Body of pancreas (tissue), 4 donors: ENCODE measurements around the gene CSRNP2. TPM values are rescaled to one million over a fixed set of nuclear protein-coding genes. Genes with fewer than 3 reads are reported as not detected.

ENCODE experiments used
- ATAC-seq: fragments of 150-250 bp; one replicate; pipeline ENCODE4 v1.9.1; 2016
- DNase-seq, 4 donors: peaks; one replicate each; pipeline ENCODE4 v3.0.0-alpha.2; 2019
- H3K27ac ChIP-seq, 4 donors: fragments of 200-600 bp; sonication (generic); 1 replicate in 3 of 4; 2 replicates in 1 of 4; pipeline versions ENCODE4 v1.5.1 to v1.6.1; 2016 to 2019; ENCODE audit warnings: mild to moderate bottlenecking in 1 of 4, mixed read lengths in 1 of 4, moderate library complexity in 1 of 4
- H3K27me3 ChIP-seq, 2 donors: fragments of 200-600 bp; sonication (generic); one replicate each; pipeline ENCODE4 v1.6.0; 2016; ENCODE audit warnings: mild to moderate bottlenecking in 1 of 2
- H3K36me3 ChIP-seq, 2 donors: fragments of 200-600 bp; sonication (generic); replicated peaks in 1 of 2; 2 replicates each; pipeline ENCODE4 v1.5.1; 2016; ENCODE audit warnings: low read depth in 2 of 2; ENCODE audit not compliant: insufficient read depth in 1 of 2
- H3K4me1 ChIP-seq: fragments of 200-600 bp; sonication (generic); one replicate; pipeline ENCODE4 v1.6.0; 2016
- H3K4me3 ChIP-seq, 2 donors: fragments of 200-600 bp; sonication (generic); 1 replicate in 1 of 2; 2 replicates in 1 of 2; pipeline ENCODE4 v1.5.1; 2016 to 2019
- H3K9me3 ChIP-seq, 3 donors: fragments of 200-600 bp; sonication (generic); 1 replicate in 2 of 3; 2 replicates in 1 of 3; pipeline ENCODE4 v1.5.1; 2016
- POLR2A ChIP-seq, 3 donors: fragments of 450-650 bp; IDR thresholded peaks; one replicate each; pipeline ENCODE4 v1.6.1; 2016; ENCODE audit warnings: antibody characterized with exemption in 3 of 3, mild to moderate bottlenecking in 2 of 3
- WGBS, 2 donors: methylation state at CpG; one replicate each; pipeline ENCODE4 v1.1.5; 2017; 5-methylcytosine and 5-hydroxymethylcytosine counted together
- intact Hi-C: fragments of 100-400 bp; cut with DNase I; formaldehyde crosslinking; loops from one replicate; pipeline ENCODE4 v1.15.1; 2023
- total RNA-seq, 2 donors: library from RNA; depleted of rRNA; stranded (reverse); fragments of >200 nt; gene quantifications; one replicate each; pipeline ENCODE4 v1.1.0, GENCODE V29; 2016
- TF ChIP-seq, protein P1 (sequence below), 7 experiments: fragments of 450-650 bp in 4 of 7; fragments of 200-600 bp in 3 of 7; sonication (generic) in 3 of 7; IDR thresholded peaks; one replicate each; pipeline ENCODE4 v1.5.1; 2016 to 2019; ENCODE audit warnings: antibody characterized with exemption in 7 of 7

Gene CSRNP2
- total RNA-seq, 2 donors from 2014 or later = 20.8 to 25.4 TPM

DNA sequence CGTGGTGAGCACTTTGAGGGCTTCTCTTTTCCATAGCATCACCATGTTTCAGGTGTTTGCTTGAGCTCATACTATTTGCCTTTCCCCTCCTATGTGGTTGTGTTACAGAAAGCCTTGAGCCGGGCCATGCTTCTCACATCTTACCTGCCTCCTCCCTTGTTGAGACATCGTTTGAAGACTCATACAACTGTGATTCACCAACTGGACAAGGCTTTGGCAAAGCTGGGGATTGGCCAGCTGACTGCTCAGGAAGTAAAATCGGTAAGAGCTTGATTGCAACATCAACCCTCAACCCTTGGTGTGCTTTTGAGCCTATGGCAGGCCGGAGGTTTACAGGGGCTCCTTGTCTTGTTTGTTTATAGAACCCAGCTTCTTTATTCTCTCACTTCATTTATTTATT is 27.2 kb downstream of the CSRNP2 start:
- no peak for TF ChIP-seq POLR2A (IDR thresholded peaks at IDR 0.05)
- TF ChIP-seq, protein P1, sequence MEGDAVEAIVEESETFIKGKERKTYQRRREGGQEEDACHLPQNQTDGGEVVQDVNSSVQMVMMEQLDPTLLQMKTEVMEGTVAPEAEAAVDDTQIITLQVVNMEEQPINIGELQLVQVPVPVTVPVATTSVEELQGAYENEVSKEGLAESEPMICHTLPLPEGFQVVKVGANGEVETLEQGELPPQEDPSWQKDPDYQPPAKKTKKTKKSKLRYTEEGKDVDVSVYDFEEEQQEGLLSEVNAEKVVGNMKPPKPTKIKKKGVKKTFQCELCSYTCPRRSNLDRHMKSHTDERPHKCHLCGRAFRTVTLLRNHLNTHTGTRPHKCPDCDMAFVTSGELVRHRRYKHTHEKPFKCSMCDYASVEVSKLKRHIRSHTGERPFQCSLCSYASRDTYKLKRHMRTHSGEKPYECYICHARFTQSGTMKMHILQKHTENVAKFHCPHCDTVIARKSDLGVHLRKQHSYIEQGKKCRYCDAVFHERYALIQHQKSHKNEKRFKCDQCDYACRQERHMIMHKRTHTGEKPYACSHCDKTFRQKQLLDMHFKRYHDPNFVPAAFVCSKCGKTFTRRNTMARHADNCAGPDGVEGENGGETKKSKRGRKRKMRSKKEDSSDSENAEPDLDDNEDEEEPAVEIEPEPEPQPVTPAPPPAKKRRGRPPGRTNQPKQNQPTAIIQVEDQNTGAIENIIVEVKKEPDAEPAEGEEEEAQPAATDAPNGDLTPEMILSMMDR (IDR thresholded peaks at IDR 0.05) = no peak
- no peaks in the 10 kb centered on the region for H3K27me3 ChIP-seq
- no peaks in the 10 kb centered on the region for H3K9me3 ChIP-seq
- WGBS, 2 donors = 76 to 84% methylated on average over 5 of the region's 5 CpGs
- H3K27ac ChIP-seq = no peak overlapping the region
- H3K36me3 ChIP-seq = peaks cover 18 to 42% of the 10 kb centered on the region in 2 donors
- DNase-seq = peak in 1 of 4 donors; percentile 25
- H3K4me3 ChIP-seq = no peak overlapping the region
- no peak for ATAC-seq
- no peaks in the 10 kb centered on the region for H3K4me1 ChIP-seq
- intact Hi-C loops = no loop called here

DNA sequence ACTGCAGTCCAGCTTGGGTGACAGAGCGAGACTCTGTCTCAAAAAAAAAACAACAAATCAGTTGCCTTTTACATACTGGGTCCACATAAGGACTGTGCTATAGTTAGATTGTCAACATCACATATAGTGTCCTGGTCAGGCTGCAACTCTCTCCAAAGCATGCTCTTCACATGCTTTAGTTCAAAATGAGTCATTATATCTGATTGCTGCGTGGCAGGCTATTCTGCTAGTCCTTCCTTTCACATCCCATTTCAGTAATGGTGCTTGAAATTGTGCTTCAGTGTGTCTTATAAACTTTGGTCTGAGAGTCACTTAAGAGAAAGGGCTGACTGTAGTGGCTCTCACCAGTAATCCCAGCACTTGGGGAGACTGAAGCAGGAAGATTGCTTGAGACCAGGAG is 28.3 kb downstream of the CSRNP2 start:
- TF ChIP-seq, protein P1 (IDR thresholded peaks at IDR 0.05) = no peak
- TF ChIP-seq POLR2A (IDR thresholded peaks at IDR 0.05) = no peak
- H3K27ac ChIP-seq = no peak overlapping the region
- H3K4me1 ChIP-seq = no peaks in the 10 kb centered on the region
- peaks cover 18 to 38% of the 10 kb centered on the region in 2 donors for H3K36me3 ChIP-seq
- intact Hi-C loops = no loop called here
- no peak for DNase-seq
- 90 to 94% methylated on average over 2 of the region's 2 CpGs for WGBS, 2 donors
- H3K9me3 ChIP-seq = no peaks in the 10 kb centered on the region
- no peaks in the 10 kb centered on the region for H3K27me3 ChIP-seq
- ATAC-seq = no peak
- no peak overlapping the region for H3K4me3 ChIP-seq

DNA sequence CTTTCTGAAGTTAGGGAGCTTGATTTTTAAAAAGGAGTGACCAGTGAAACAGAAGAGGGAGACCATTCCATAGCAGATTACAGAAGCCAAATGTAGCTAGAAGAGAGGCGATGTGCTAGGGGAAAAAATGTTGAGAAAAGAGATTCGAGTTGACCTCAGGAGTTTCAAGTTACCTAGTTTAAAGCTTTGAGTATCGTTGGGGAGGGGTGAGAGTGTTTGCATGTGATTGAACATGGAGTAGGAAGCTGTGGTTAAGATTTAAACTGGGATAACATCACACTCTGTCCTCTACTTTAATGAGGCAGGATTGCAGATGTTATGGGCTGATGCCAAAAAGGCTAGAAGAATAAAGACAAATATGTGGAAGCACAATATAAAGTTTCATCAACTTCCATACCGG is 31.6 kb downstream of the CSRNP2 start:
- no peak for TF ChIP-seq POLR2A (IDR thresholded peaks at IDR 0.05)
- TF ChIP-seq, protein P1 (IDR thresholded peaks at IDR 0.05) = no peak
- H3K9me3 ChIP-seq = no peaks in the 10 kb centered on the region
- WGBS, 2 donors = 58 to 79% methylated on average over 4 of the region's 4 CpGs
- H3K27ac ChIP-seq = no peak overlapping the region
- no peaks in the 10 kb centered on the region for H3K27me3 ChIP-seq
- peaks cover 17% of the 10 kb centered on the region for H3K4me1 ChIP-seq
- no peak overlapping the region for H3K4me3 ChIP-seq
- intact Hi-C loops = no loop called here
- ATAC-seq (no peak), DNase-seq (no peak)
- peaks cover 5 to 15% of the 10 kb centered on the region in 2 donors for H3K36me3 ChIP-seq

DNA sequence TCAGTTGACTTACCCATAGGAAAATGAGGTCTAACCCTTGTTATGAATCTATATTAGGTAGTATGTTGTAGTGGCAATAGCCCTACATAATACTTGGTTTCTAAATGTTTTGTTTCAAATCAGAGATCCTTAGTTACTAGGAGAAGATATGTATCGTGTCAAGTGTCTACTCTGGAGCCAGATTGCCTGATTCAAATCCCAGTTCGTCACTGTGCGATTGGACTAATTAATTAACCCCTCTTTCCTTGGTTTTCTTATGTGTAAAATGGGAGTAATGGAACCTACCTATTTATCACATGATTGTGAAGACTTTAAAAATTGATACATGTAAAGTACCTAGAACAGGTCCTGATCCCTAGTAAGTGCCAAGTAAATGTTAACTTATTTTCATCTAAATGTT is 33.9 kb downstream of the CSRNP2 start:
- no peak for TF ChIP-seq POLR2A (IDR thresholded peaks at IDR 0.05)
- TF ChIP-seq, protein P1 (IDR thresholded peaks at IDR 0.05) = no peak
- Histone ChIP-seq H3K36me3 (peaks cover 0 to 8% of the 10 kb centered on the region in 2 donors), H3K4me3 (no peak overlapping the region), H3K27me3 (no peaks in the 10 kb centered on the region), H3K9me3 (no peaks in the 10 kb centered on the region), H3K27ac (no peak overlapping the region), H3K4me1 (peaks cover 17% of the 10 kb centered on the region)
- no peak for DNase-seq
- intact Hi-C loops = no loop called here
- no peak for ATAC-seq
- WGBS, 2 donors = 28 to 61% methylated on average over 3 of the region's 3 CpGs

DNA sequence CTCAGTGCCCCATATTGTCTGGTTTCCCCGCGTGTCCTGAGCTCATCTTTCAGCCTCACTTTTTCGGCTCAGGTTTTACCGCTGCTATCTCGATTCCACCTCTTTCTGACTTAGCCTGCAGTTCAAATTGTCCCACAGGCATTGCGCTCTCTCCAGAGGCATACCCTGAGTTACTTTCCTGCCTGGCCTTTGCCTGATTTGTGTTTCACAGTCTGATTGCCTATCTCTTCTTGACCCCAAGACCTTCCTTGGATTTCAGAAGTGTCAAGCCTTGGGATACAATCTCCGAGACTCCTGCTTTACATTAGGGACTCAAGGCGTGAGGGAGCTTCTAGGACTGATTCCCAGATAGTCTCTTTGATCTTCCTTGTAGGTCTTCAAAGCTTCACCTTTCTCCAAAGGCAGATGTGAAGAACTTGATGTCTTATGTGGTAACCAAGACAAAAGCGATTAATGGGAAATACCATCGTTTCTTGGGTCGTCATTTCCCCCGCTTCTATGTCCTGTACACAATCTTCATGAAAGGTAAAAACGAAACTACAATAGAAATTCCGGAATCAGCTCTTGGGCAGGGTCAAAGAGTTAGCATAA is 34.6 kb downstream of the CSRNP2 start:
- intact Hi-C loops = no loop called here
- TF ChIP-seq POLR2A (IDR thresholded peaks at IDR 0.05) = no peak
- TF ChIP-seq, protein P1 (IDR thresholded peaks at IDR 0.05) = no peak
- DNase-seq = no peak
- ATAC-seq = no peak
- Histone ChIP-seq H3K27ac (peak overlapping the region; percentile 86 to 98 (median 97)), H3K27me3 (no peaks in the 10 kb centered on the region), H3K4me1 (peaks cover 17% of the 10 kb centered on the region), H3K9me3 (no peaks in the 10 kb centered on the region), H3K36me3 (peaks cover 0 to 4% of the 10 kb centered on the region in 2 donors), H3K4me3 (peak overlapping the region; percentile 69 to 93)
- WGBS, 2 donors = 14 to 17% methylated on average over 14 of the region's 14 CpGs
